Mesangial cell (primary cell): ENCODE measurements around the gene ENOSF1. TPM values are rescaled to one million over a fixed set of nuclear protein-coding genes. Genes with fewer than 3 reads are reported as not detected.

Experiments used
- total RNA-seq: library from RNA; depleted of rRNA; stranded (reverse); fragments of >200 nt; gene quantifications from 2 replicates; pipeline ENCODE4 v1.2.3, GENCODE V29; 2015

Gene ENOSF1, protein sequence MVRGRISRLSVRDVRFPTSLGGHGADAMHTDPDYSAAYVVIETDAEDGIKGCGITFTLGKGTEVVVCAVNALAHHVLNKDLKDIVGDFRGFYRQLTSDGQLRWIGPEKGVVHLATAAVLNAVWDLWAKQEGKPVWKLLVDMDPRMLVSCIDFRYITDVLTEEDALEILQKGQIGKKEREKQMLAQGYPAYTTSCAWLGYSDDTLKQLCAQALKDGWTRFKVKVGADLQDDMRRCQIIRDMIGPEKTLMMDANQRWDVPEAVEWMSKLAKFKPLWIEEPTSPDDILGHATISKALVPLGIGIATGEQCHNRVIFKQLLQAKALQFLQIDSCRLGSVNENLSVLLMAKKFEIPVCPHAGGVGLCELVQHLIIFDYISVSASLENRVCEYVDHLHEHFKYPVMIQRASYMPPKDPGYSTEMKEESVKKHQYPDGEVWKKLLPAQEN
- total RNA-seq = 27.3 and 31.3 TPM in 2 replicates

DNA sequence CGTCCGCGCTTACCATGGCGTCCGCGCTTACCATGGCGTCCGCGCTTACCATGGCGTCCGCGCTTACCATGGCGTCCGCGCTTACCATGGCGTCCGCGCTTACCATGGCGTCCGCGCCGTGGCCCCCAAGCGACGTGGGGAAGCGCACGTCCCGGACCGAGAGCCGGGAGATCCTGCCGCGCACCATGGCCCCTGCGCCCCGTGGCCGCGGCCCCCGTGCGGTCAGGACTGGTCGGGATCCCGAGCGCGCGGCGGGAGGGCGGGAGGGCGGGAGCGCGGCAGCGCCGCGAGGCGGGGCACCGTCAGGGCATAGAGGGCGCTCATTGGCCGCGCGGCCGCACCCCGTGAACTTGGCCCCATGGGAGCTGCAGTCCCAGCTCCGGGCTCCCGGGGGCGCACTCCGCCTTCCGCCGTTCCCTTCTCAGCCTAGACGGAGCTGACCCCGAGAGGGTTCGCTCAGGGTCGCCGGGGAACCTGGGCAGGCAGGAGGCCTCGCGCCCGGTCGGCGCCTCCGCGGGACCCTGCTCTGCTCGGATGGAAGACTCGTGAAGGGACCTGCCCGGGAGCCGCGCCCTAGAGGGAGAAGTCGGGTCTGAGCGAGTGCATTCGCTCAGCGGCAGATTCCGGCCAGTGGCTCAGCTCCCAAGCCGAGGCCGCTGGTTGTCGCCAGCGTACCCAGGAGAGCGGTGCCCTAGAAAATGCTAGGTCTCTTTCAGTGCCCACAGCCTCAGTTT, at the start of gene ENOSF1:
Gene ENOSF1, minus strand, starts transcription at position 230 of the 734 bp plus-strand sequence. Its CDS starts 43 bp downstream, at position 187.

DNA sequence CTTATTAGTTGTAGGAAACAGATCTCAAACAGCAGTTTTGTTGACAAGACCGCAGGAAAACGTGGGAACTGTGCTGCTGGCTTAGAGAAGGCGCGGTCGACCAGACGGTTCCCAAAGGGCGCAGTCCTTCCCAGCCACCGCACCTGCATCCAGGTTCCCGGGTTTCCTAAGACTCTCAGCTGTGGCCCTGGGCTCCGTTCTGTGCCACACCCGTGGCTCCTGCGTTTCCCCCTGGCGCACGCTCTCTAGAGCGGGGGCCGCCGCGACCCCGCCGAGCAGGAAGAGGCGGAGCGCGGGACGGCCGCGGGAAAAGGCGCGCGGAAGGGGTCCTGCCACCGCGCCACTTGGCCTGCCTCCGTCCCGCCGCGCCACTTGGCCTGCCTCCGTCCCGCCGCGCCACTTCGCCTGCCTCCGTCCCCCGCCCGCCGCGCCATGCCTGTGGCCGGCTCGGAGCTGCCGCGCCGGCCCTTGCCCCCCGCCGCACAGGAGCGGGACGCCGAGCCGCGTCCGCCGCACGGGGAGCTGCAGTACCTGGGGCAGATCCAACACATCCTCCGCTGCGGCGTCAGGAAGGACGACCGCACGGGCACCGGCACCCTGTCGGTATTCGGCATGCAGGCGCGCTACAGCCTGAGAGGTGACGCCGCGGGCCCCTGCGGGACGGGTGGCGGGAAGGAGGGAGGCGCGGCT, 55.0 kb downstream of the ENOSF1 start, which contains the start of gene TYMS:
Gene TYMS, plus strand, starts transcription at position 343 of the 690 bp plus-strand sequence. Its CDS starts 90 bp downstream, at position 433.

Other genes with a start within 250 kb of the ENOSF1 start
- 1.6 and 9.4 TPM in 2 replicates for gene COLEC12, start 211.9 kb downstream of the ENOSF1 start, total RNA-seq
- not detected in 2 replicates for gene CETN1, start 132.2 kb downstream of the ENOSF1 start, total RNA-seq
- 3.3 TPM in 1 of 2 replicates, not detected in the other for gene CLUL1, start 115.6 kb downstream of the ENOSF1 start, total RNA-seq
- gene TYMS, start 55.0 kb downstream of the ENOSF1 start, total RNA-seq = 7.1 and 69.6 TPM in 2 replicates
- gene YES1, start 99.6 kb upstream of the ENOSF1 start, total RNA-seq = 116 and 134 TPM in 2 replicates
- 4.6 TPM in 1 of 2 replicates, not detected in the other for gene ADCYAP1, start 192.2 kb upstream of the ENOSF1 start, total RNA-seq